Right lobe of liver (tissue), 6 donors: Measurements from ENCODE around the gene PCED1B. TPM values are rescaled to one million over a fixed set of nuclear protein-coding genes. Genes with fewer than 3 reads are reported as not detected.
"Not testable (repeated sequence)": the region's sequence is repeated elsewhere in the genome, so short reads cannot be mapped to it uniquely, and the experiment has no call there.

ENCODE experiments used
- ATAC-seq, 4 donors: fragments of 200-7000 bp; cut with Tn5 transposase; one replicate each; pipeline ENCODE4 v1.9.1; 2020; ENCODE audit warnings: mild to moderate bottlenecking in 4 of 4, moderate library complexity in 4 of 4
- DNase-seq, 3 donors: peaks; one replicate each; pipeline ENCODE4 v3.0.0-alpha.2; 2020
- H3K27ac ChIP-seq, 3 donors: fragments of 200-600 bp; one replicate each; pipeline ENCODE4 v1.8.0; 2022
- H3K27me3 ChIP-seq, 2 donors: fragments of 200-600 bp; one replicate each; pipeline ENCODE4 v1.8.0; 2022
- H3K36me3 ChIP-seq, 4 donors: fragments of 200-600 bp; sonication (generic) in 1 of 4; one replicate each; pipeline versions ENCODE4 v1.5.1 to v1.8.0; 2017 to 2022; ENCODE audit warnings: control low read depth in 1 of 4
- H3K4me1 ChIP-seq, 4 donors: fragments of 200-600 bp; sonication (generic) in 1 of 4; one replicate each; pipeline versions ENCODE4 v1.5.1 to v1.8.0; 2017 to 2022; ENCODE audit warnings: control low read depth in 1 of 4
- H3K4me3 ChIP-seq, 3 donors: fragments of 200-600 bp; one replicate each; pipeline ENCODE4 v1.8.0; 2022
- H3K9me3 ChIP-seq, 4 donors: fragments of 200-600 bp; sonication (generic) in 1 of 4; one replicate each; pipeline versions ENCODE4 v1.5.1 to v1.8.0; 2017 to 2022; ENCODE audit warnings: control low read depth in 1 of 4
- POLR2A ChIP-seq: fragments of 450-650 bp; IDR thresholded peaks from one replicate; pipeline ENCODE4 v1.6.1; 2017; ENCODE audit warnings: antibody characterized with exemption, mild to moderate bottlenecking
- WGBS: methylation state at CpG from one replicate; pipeline ENCODE4 v1.1.6; 2018; ENCODE audit warnings: low coverage, low lambda C conversion rate; ENCODE audit not compliant: insufficient coverage; ENCODE audit errors: missing lambda C conversion rate; 5-methylcytosine and 5-hydroxymethylcytosine counted together
- intact Hi-C, 2 donors: fragments of 100-400 bp; cut with DNase I; formaldehyde crosslinking; loops; one replicate each; pipeline versions ENCODE4 v1.11.2 to v1.14.1; 2022
- total RNA-seq, 6 experiments: library from RNA; depleted of rRNA in 2 of 6; stranded (reverse); fragments of >200 nt in 2 of 6; fragmentation: NEBNext Ultra II Directional in 3 of 6; extraction: Animal tissue kit (Norgen Biotek cat#: 25700) in 3 of 6; gene quantifications; one replicate each; pipeline versions ENCODE4 v1.1.0 to v1.2.4, GENCODE V29; 2016 to 2023
- TF ChIP-seq, protein P1 (sequence below), 4 donors: fragments of 200-600 bp in 3 of 4; fragments of 450-650 bp in 1 of 4; IDR thresholded peaks; one replicate each; pipeline versions ENCODE4 v1.5.1 to v1.8.0; 2016 to 2022; ENCODE audit warnings: antibody characterized with exemption in 4 of 4, mild to moderate bottlenecking in 2 of 4
- donor health status: DM: no; HTN: yes; CAD: no.
- donor health status: DM: no; HTN: no; CAD: no.
- donor health status: DM: no; HTN: no; CAD: no.
- donor health status: DM: no; HTN: yes; CAD: no.
- donor health status: DM: no; HTN: yes; CAD: no.

Gene PCED1B
- total RNA-seq, 6 experiments from 2014 or later = 0.62 to 3.0 (median 1.1) TPM

DNA sequence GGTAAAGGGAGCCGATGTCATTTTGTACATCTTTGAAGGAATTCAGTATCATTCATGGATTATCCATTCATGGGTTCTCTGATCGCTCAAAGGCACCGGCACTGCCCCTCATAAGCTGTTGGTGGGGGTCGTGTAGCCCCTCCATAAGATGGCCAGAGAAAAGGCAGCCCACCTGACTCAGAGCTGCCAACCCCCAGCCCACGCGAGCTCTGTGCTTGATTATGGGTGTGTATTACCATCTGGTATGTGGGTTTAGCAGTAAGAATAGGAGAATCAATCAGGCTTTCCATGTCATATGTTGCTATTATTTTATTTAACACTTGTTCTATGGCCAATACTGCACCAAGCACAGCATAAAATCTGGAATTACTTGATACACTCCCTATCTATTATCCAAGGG, 32.4 kb downstream of the PCED1B start:
- DNase-seq = no peak
- TF ChIP-seq, protein P1, sequence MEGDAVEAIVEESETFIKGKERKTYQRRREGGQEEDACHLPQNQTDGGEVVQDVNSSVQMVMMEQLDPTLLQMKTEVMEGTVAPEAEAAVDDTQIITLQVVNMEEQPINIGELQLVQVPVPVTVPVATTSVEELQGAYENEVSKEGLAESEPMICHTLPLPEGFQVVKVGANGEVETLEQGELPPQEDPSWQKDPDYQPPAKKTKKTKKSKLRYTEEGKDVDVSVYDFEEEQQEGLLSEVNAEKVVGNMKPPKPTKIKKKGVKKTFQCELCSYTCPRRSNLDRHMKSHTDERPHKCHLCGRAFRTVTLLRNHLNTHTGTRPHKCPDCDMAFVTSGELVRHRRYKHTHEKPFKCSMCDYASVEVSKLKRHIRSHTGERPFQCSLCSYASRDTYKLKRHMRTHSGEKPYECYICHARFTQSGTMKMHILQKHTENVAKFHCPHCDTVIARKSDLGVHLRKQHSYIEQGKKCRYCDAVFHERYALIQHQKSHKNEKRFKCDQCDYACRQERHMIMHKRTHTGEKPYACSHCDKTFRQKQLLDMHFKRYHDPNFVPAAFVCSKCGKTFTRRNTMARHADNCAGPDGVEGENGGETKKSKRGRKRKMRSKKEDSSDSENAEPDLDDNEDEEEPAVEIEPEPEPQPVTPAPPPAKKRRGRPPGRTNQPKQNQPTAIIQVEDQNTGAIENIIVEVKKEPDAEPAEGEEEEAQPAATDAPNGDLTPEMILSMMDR (IDR thresholded peaks at IDR 0.05) = no peak
- no peak for TF ChIP-seq POLR2A

DNA sequence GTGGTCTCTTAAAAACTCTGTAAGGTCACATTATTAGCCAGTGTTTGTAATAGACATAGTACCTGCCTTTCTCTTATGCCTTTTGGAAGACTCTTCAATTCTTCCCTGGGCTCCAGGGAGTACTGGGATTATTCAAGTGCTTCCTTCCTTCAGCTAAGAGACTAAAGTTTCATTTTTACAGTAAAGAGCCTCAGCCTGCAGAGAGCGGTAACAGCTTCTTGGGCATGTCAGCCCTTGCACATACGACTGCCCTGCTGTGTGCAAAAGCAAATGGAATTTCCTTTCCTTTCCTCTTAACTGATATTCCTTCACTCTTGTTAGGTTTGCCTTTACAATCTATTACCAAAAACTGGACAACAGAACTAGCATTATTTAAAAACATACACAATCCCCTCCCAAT, 33.3 kb downstream of the PCED1B start:
- WGBS = 89% methylated on average over 2 of the region's 2 CpGs
- no peak overlapping the region for H3K4me3 ChIP-seq
- no peak overlapping the region for H3K27ac ChIP-seq
- no peaks in the 10 kb centered on the region for H3K9me3 ChIP-seq
- ATAC-seq = no peak
- DNase-seq = no peak
- no peaks in the 10 kb centered on the region for H3K27me3 ChIP-seq
- TF ChIP-seq POLR2A = no peak
- TF ChIP-seq, protein P1 (IDR thresholded peaks at IDR 0.05) = no peak
- no peaks in the 10 kb centered on the region for H3K4me1 ChIP-seq
- no peaks in the 10 kb centered on the region for H3K36me3 ChIP-seq
- intact Hi-C loops = no loop called here

More for the DNA sequence above, 32.4 kb downstream of the PCED1B start:
- Histone ChIP-seq H3K27ac (no peak overlapping the region), H3K4me3 (no peak overlapping the region), H3K36me3 (no peaks in the 10 kb centered on the region), H3K9me3 (no peaks in the 10 kb centered on the region), H3K27me3 (no peaks in the 10 kb centered on the region), H3K4me1 (no peaks in the 10 kb centered on the region)
- 75% methylated on average over 1 of the region's 6 CpGs for WGBS
- no peak for ATAC-seq
- intact Hi-C loops = no loop called here

DNA sequence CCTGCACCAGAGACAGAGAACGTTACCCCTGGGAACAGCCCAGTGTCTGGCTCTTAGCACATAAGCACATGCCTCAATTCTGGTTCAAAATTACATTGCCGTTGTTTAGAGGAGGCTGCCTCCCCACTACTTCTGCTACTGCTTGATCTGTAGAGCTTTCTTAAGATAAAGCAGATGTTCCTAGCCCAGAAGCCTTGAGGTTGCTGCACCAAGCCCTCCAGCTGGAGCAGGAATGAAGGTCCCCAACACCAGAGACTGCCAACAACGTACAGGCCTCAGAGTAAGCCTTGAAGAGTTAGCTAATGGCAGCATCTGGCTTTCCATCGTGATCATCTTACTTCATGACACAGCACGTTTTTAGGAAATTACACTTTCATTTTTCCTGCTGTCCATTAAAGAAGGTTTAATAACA, 35.1 kb downstream of the PCED1B start:
- no peaks in the 10 kb centered on the region for H3K27me3 ChIP-seq
- 80% methylated on average over 4 of the region's 5 CpGs for WGBS
- intact Hi-C loops = no loop called here
- no peak overlapping the region for H3K27ac ChIP-seq
- DNase-seq = no peak
- ATAC-seq = no peak
- no peak overlapping the region for H3K4me3 ChIP-seq
- no peaks in the 10 kb centered on the region for H3K4me1 ChIP-seq
- no peaks in the 10 kb centered on the region for H3K9me3 ChIP-seq
- H3K36me3 ChIP-seq = no peaks in the 10 kb centered on the region
- no peak for TF ChIP-seq POLR2A

DNA sequence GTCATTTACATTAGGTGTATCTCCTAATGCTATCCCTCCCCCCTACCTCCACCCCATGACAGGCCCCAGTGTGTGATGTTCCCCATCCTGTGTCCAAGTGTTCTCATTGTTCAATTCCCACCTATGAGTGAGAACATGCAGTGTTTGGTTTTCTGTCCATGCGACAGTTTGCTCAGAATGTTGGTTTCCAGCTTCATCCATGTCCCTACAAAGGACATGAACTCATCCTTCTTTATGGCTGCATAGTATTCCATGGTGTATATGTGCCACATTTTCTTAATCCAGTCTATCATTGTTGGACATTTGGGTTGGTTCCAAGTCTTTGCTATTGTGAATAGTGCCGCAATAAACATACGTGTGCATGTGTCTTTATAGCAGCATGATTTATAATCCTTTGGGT, 37.9 kb downstream of the PCED1B start:
- H3K4me3 ChIP-seq, ATAC-seq: not testable (repeated sequence)

DNA sequence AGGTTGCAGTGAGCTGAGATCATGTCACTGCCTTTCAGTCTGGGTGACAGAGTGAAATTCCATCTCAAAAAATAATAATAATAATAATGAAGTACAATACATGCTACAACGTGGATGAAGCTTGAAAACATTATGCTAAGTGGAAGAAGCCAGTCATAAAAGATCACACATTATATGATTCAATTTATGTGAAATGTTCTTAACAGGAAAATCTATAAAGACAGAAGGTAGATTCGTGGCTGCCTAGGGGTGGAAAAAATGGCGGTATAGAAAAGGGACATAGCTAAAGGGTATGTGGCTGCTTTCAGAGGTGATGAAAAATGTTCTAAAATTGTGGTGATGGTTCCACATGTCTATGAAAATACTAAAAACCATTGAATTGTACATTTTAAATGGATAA, 41.3 kb downstream of the PCED1B start:
- intact Hi-C loops = no loop called here

More for the DNA sequence above, 37.9 kb downstream of the PCED1B start:
- DNase-seq, H3K9me3 ChIP-seq, H3K27ac ChIP-seq, H3K4me1 ChIP-seq, H3K36me3 ChIP-seq, intact Hi-C loops, H3K27me3 ChIP-seq: not testable (repeated sequence)
- 74% methylated on average over 3 of the region's 3 CpGs for WGBS

More for the DNA sequence above, 41.3 kb downstream of the PCED1B start:
- DNase-seq = no peak
- H3K9me3 ChIP-seq = no peaks in the 10 kb centered on the region
- H3K4me3 ChIP-seq = no peak overlapping the region
- no peaks in the 10 kb centered on the region for H3K36me3 ChIP-seq
- no peak overlapping the region for H3K27ac ChIP-seq
- no peaks in the 10 kb centered on the region for H3K4me1 ChIP-seq
- no peak for TF ChIP-seq POLR2A
- TF ChIP-seq, protein P1 (IDR thresholded peaks at IDR 0.05) = no peak
- ATAC-seq = no peak
- WGBS = 87% methylated on average over 3 of the region's 3 CpGs
- H3K27me3 ChIP-seq = no peaks in the 10 kb centered on the region
